ENCODE data around the gene CPEB4.

CPEB4 gene

DNA sequence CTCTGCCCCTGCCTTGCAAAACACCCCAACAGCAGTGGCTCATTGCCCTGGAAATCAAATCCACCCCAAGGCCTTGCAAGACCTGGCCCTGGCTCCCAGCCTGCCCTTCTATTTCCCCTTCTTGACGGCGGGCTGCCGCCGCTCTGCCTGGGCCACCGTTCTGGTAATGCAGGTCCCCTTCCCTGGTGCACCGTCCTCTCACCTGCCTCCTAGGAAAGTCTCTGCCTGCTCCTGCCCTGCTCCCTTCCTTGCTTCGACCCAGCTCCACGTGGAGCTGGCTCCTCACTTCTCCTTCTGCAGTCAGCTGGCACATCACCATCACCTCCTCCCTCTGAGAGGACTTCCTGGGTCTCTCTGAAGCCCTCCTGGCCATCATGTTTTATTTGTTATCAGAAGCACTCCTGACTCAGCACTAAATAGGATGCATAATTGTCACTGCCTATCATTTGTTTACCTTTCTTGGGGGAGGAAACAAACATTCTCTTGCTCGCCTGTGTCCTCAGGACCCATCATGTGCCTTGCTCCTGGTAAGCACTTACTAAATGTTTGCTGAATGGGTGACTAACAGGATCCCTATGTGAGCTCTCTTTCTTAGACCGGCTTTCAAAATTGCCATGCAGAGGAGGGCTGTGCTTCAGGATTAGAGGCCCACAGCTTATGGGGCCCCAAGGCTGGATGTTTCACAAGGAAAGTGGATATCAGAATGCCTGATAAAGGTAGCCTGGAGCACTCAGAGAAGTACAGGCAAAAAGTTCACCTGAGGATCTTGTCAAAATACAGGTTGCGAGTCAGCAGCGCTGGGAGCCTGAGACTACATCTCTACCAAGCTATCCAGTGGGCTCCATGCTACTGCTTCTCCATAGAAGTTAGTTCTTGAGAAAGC is 81.3 kb downstream of the CPEB4 start:
- TF ChIP-seq, protein P1, sequence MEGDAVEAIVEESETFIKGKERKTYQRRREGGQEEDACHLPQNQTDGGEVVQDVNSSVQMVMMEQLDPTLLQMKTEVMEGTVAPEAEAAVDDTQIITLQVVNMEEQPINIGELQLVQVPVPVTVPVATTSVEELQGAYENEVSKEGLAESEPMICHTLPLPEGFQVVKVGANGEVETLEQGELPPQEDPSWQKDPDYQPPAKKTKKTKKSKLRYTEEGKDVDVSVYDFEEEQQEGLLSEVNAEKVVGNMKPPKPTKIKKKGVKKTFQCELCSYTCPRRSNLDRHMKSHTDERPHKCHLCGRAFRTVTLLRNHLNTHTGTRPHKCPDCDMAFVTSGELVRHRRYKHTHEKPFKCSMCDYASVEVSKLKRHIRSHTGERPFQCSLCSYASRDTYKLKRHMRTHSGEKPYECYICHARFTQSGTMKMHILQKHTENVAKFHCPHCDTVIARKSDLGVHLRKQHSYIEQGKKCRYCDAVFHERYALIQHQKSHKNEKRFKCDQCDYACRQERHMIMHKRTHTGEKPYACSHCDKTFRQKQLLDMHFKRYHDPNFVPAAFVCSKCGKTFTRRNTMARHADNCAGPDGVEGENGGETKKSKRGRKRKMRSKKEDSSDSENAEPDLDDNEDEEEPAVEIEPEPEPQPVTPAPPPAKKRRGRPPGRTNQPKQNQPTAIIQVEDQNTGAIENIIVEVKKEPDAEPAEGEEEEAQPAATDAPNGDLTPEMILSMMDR (IDR thresholded peaks at IDR 0.05), result no peak
- H3K27ac ChIP-seq, result no peak overlapping the region
- no peak for DNase-seq (ENCODE audit: low spot score)

DNA sequence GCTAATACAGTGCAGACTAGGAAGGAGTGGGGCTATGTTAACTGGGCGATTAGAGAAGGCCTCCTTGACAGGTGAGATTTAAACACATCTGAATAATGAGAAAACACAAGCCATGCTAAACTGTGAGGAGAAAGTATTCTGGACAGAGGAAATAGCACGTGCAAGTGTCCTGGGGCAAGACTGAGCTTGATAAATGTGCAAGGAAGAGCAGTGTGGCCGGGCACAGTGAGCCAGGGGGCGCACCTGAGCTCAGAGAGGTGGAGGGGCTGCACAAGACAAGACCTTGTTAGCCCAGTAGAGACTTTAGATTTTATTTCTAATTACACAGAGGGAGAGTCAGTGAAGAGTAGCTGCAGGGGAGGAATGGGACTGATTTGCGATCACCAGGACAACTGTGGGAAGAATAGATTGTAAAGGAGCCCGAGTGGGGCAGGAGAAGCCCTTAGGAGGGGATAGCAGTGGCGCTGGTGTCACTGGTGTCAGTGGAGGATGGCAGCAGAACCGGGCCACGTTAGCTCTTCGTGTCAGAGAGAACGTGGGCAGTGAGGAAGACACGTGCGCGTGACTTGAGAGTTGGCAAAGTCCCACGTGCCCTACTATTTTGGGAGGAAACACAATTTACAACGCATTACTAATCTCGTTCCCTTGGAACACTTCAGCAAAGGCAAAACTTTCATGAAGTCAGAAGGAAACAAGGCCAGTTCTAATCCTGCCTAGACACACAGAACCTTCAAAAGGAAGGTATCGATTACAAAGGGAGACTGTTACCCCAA is 82.9 kb downstream of the CPEB4 start:
- DNase-seq (ENCODE audit: low spot score), result no peak
- H3K4me3 ChIP-seq, result no peak overlapping the region
- no peak overlapping the region for H3K27ac ChIP-seq

More for the DNA sequence above, 81.3 kb downstream of the CPEB4 start:
- H3K4me3 ChIP-seq, result no peak overlapping the region

DNA sequence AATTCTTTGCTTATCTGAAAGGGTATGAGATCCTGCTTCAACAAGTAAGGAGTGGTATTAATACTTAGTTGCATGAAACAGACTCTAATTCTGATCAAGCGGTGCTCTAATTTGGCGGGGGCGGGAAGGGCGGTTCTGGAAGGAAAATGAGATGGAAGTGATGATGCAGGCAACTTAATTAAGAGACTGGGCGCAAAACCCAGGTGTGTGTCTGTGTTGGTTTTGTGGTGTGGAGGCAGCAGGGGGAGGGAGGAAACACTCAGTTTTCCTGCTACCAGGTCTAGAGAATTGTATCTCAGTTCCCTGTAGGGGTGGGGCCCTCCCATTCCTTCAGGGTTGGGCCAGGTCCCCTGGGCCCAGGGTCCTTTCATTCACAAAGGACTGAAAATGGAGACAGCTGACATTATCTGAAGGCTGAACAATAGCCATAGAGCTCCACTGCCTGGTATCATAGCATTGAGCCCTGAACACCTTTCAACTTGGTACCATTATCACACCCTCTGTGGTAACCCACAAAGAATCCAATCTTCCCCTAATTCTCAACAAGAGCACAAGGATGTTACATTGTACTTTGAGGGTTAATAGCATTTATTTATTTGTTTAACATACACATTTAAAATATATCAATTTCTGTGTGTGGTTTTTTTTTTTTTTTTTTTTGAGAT is 83.7 kb downstream of the CPEB4 start:
- H3K27ac ChIP-seq, result no peak overlapping the region
- DNase-seq (ENCODE audit: low spot score), result no peak
- TF ChIP-seq, protein P1 (IDR thresholded peaks at IDR 0.05), result no peak
- no peak overlapping the region for H3K4me3 ChIP-seq

More for the DNA sequence above, 82.9 kb downstream of the CPEB4 start:
- TF ChIP-seq, protein P1 (IDR thresholded peaks at IDR 0.05), result no peak

DNA sequence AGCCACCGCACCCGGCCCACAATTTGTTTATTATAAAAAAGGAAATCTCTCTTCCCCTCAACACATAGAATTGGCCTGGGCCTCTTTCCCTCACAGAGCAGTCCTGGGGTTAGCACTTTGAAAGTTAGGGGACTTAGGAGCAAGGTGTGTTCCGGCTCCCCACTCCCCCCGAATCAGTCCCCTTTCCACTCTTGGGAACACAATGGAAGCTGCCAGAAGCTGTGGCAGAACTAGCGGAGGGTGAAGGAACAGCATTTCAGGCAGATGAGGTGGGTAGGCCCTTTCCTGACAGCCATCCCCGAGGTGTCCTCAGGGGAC is 84.4 kb downstream of the CPEB4 start:
- DNase-seq (ENCODE audit: low spot score), result no peak
- Histone ChIP-seq H3K27ac (no peak overlapping the region), H3K4me3 (peak overlapping the region; percentile 65)
- TF ChIP-seq, protein P1 (IDR thresholded peaks at IDR 0.05), result no peak

DNA sequence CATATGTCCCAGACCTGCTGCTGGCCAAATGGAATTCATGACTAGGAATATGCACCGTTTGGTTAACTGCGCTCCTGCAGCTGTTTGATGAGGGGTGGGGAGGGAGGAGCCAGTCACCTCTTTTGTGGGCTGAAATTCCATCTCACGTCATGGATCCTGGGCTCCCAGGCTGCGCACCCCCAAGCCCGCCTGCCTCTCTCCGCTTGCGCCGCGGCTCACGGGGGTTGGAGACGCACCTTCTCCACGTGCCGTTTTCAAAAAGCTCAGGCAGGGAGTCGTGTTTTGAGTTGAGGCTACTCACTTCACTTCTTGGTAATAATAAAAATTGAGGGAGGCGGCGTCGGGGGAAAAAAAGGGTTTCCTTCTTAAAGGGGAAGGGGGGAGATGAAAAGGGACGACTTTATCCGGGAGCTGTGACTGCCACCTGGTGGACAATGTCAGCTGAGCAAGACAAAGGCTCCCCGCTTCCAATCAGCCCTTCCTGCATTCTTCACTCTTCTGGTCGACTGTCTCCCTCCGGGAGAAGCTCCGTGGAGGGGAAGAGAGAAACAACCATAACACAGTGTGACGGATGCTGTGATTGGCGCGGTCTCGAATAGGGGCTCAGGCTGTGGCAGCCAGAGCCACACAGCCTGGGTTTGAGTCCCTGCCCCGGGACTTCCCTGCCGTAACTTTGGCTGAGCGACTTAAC is 84.9 kb downstream of the CPEB4 start:
- TF ChIP-seq, protein P1 (IDR thresholded peaks at IDR 0.05), result peak; percentile 77
- peak; percentile 86 for DNase-seq (ENCODE audit: low spot score)
- Histone ChIP-seq H3K4me3 (peak overlapping the region; percentile 65), H3K27ac (no peak overlapping the region)

DNA sequence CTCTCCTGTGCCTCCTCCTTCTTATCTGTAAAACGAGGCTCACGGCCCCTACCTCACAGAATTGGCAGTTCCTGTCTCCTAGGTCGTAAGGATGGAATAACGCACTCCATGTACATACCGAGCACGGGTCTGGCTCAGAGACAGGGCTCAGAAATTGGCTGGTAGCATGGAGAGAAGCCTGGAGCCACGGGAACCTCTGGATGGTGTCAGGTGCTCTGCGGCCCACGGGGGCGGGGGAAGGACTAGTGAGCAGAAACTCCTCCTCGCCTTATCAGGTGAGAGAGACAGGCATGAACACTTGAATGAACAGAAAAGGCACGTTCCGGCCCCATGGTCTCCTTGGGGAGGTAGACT is 85.4 kb downstream of the CPEB4 start:
- TF ChIP-seq, protein P1 (IDR thresholded peaks at IDR 0.05), result no peak
- Histone ChIP-seq H3K4me3 (peak overlapping the region; percentile 65), H3K27ac (no peak overlapping the region)
- DNase-seq (ENCODE audit: low spot score), result no peak

All from coronary artery (tissue), 2 donors.